Chondrocyte (in vitro differentiated cells): Measurements from ENCODE around the gene LPCAT2. TPM values are rescaled to one million over a fixed set of nuclear protein-coding genes. Genes with fewer than 3 reads are reported as not detected.

Experiments used
- DNase-seq: peaks from one replicate; pipeline ENCODE4 v3.0.0; 2021; ENCODE audit warnings: mixed read lengths, low spot score
- H3K27ac Mint-ChIP-seq: one replicate; pipeline ENCODE4 v1.8.0; 2021; ENCODE audit warnings: mild to moderate bottlenecking, moderate library complexity, mixed read lengths; ENCODE audit not compliant: unreplicated experiment
- H3K27me3 Mint-ChIP-seq: 2 replicates; pipeline ENCODE4 v1.8.0; 2021; ENCODE audit warnings: low read depth, mixed read lengths
- H3K36me3 Mint-ChIP-seq: 2 replicates; pipeline ENCODE4 v1.8.0; 2021; ENCODE audit warnings: low read depth, mixed read lengths
- H3K4me1 Mint-ChIP-seq: 2 replicates; pipeline ENCODE4 v1.8.0; 2021; ENCODE audit warnings: low read depth, mild to moderate bottlenecking, mixed read lengths
- H3K4me3 Mint-ChIP-seq: one replicate; pipeline ENCODE4 v1.8.0; 2021; ENCODE audit warnings: mild to moderate bottlenecking, moderate library complexity, mixed read lengths; ENCODE audit not compliant: unreplicated experiment
- H3K9me3 Mint-ChIP-seq: 2 replicates; pipeline ENCODE4 v1.8.0; 2021; ENCODE audit warnings: low read depth, mixed read lengths
- CTCF ChIP-seq: fragments of 200-600 bp; sonication (generic); IDR thresholded peaks from 2 replicates; pipeline ENCODE4 v1.5.0; 2021; ENCODE audit warnings: antibody characterized with exemption, mild to moderate bottlenecking, moderate library complexity
- total RNA-seq: library from RNA; stranded (reverse); gene quantifications from 3 replicates; pipeline ENCODE4 v1.2.1, GENCODE V29; 2021

Gene LPCAT2
- total RNA-seq, 1 donor from 2014 or later = 17.4 TPM

- TF ChIP-seq CTCF = no peak
- H3K27ac Mint-ChIP-seq = peak overlapping the region; percentile 6
- no peaks in the 10 kb centered on the region for H3K9me3 Mint-ChIP-seq
- no peaks in the 10 kb centered on the region for H3K27me3 Mint-ChIP-seq
- H3K4me1 Mint-ChIP-seq = peaks cover 26% of the 10 kb centered on the region
- H3K4me3 Mint-ChIP-seq = no peak overlapping the region
- peaks cover under 1% of the 10 kb centered on the region for H3K36me3 Mint-ChIP-seq
- no peak for DNase-seq
Measured at GRCh38 chr16:55568207-55568606, 59.3 kb downstream of the LPCAT2 start.

GRCh38 chr16:55569025-55569424 lies 60.2 kb downstream of the LPCAT2 start:
- no peak for DNase-seq
- peaks cover 26% of the 10 kb centered on the region for H3K4me1 Mint-ChIP-seq
- no peak overlapping the region for H3K27ac Mint-ChIP-seq

GRCh38 chr16:55570159-55570558 lies 61.3 kb downstream of the LPCAT2 start:
- no peak for TF ChIP-seq CTCF
- DNase-seq = no peak
- Mint-ChIP-seq H3K36me3 (no peaks in the 10 kb centered on the region), H3K4me3 (no peak overlapping the region), H3K4me1 (peaks cover 26% of the 10 kb centered on the region), H3K27ac (no peak overlapping the region), H3K9me3 (no peaks in the 10 kb centered on the region), H3K27me3 (no peaks in the 10 kb centered on the region)

More at GRCh38 chr16:55569025-55569424, 60.2 kb downstream of the LPCAT2 start:
- Mint-ChIP-seq H3K9me3 (no peaks in the 10 kb centered on the region), H3K36me3 (no peaks in the 10 kb centered on the region), H3K27me3 (no peaks in the 10 kb centered on the region), H3K4me3 (no peak overlapping the region)
- TF ChIP-seq CTCF = no peak

GRCh38 chr16:55571191-55571897 lies 62.5 kb downstream of the LPCAT2 start:
- Mint-ChIP-seq H3K9me3 (no peaks in the 10 kb centered on the region), H3K36me3 (no peaks in the 10 kb centered on the region), H3K4me1 (peaks cover 26% of the 10 kb centered on the region), H3K4me3 (no peak overlapping the region), H3K27ac (no peak overlapping the region), H3K27me3 (no peaks in the 10 kb centered on the region)
- no peak for DNase-seq
- no peak for TF ChIP-seq CTCF

DNA sequence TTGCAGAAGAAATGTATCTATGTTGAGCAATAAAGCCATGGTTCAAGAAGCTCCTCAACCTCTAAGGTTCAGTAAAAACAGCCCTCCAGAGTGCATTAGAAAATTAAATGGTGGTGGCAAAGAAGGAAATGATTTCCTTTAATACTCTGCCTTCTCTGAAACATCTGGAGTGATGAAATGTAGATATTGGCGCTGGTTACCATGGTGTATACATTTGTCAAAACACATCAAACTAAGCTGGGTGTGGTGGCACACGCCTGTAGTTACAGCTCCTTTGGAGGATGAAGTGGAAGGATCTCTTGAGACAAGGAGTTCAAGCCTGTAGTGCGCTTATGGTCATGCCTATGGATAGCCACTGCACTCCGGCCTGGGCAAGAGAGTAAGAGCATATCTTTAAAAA lies 63.6 kb downstream of the LPCAT2 start:
- Mint-ChIP-seq H3K4me3 (no peak overlapping the region), H3K9me3 (no peaks in the 10 kb centered on the region), H3K27ac (no peak overlapping the region), H3K27me3 (no peaks in the 10 kb centered on the region), H3K36me3 (no peaks in the 10 kb centered on the region), H3K4me1 (peaks cover 21% of the 10 kb centered on the region)
- DNase-seq = no peak
- no peak for TF ChIP-seq CTCF
